Neural crest cell (in vitro differentiated cells): ENCODE measurements around the gene ST6GAL2. TPM values are rescaled to one million over a fixed set of nuclear protein-coding genes. Genes with fewer than 3 reads are reported as not detected.

Experiments used
- DNase-seq: peaks from one replicate; pipeline ENCODE4 v3.0.0; 2021; ENCODE audit warnings: low read depth, mixed read lengths, low spot score
- H3K27ac Mint-ChIP-seq: one replicate; pipeline ENCODE4 v1.8.0; 2021; ENCODE audit warnings: mild to moderate bottlenecking, mixed read lengths; ENCODE audit not compliant: unreplicated experiment
- H3K27me3 Mint-ChIP-seq: 2 replicates; pipeline ENCODE4 v1.8.0; 2021; ENCODE audit warnings: low read depth, mild to moderate bottlenecking, mixed read lengths
- H3K36me3 Mint-ChIP-seq: 2 replicates; pipeline ENCODE4 v1.8.0; 2021; ENCODE audit warnings: low read depth, mild to moderate bottlenecking, mixed read lengths
- H3K4me1 Mint-ChIP-seq: 2 replicates; pipeline ENCODE4 v1.8.0; 2021; ENCODE audit warnings: mixed read lengths
- H3K4me3 Mint-ChIP-seq: one replicate; pipeline ENCODE4 v1.8.0; 2021; ENCODE audit warnings: mild to moderate bottlenecking, mixed read lengths
- H3K9me3 Mint-ChIP-seq: 2 replicates; pipeline ENCODE4 v1.8.0; 2021; ENCODE audit warnings: mixed read lengths
- total RNA-seq: library from RNA; stranded (reverse); gene quantifications from 2 replicates; pipeline ENCODE4 v1.2.1, GENCODE V29; 2021
- TF ChIP-seq, protein P1 (sequence below): fragments of 200-600 bp; sonication (generic); conservative IDR thresholded peaks from 2 replicates; pipeline ENCODE4 v1.5.0; 2021; ENCODE audit warnings: antibody characterized with exemption, mild to moderate bottlenecking

The ST6GAL2 gene
- total RNA-seq, 1 donor from 2014 or later = 9.7 TPM

DNA sequence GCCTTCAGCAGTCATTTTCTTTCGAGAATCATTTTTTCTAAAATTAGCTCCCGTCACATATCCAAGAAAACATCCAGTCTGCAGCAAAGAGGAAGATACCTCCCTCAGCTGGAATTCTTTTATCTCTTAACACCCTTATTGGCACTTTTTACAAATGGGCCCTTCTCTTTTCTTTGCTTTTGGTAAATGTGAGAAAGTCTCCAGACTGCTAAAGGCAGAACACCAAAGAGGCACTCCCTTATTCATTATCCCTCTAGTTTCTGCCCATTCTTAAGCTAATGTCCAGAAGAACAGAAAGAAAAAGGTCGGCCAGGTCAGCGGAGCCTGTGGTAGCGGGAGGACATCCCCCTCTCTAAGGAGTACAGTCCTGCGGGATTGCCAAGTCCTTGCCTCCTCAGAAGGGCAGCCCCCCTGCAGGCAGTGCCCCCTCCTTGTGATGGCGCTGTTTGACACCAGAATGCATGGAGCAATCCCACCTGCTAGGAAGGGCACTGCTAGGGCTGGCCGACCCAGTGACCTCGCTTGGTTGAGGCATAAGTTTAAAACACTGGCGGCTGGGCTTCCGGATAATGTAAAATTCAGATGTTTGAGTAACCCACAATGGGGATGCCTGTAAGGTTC is 34.0 kb downstream of the ST6GAL2 start:
- H3K9me3 Mint-ChIP-seq = no peaks in the 10 kb centered on the region
- no peaks in the 10 kb centered on the region for H3K36me3 Mint-ChIP-seq
- peak overlapping the region; percentile 41 for H3K4me3 Mint-ChIP-seq
- DNase-seq = peak; percentile 16
- TF ChIP-seq, protein P1, sequence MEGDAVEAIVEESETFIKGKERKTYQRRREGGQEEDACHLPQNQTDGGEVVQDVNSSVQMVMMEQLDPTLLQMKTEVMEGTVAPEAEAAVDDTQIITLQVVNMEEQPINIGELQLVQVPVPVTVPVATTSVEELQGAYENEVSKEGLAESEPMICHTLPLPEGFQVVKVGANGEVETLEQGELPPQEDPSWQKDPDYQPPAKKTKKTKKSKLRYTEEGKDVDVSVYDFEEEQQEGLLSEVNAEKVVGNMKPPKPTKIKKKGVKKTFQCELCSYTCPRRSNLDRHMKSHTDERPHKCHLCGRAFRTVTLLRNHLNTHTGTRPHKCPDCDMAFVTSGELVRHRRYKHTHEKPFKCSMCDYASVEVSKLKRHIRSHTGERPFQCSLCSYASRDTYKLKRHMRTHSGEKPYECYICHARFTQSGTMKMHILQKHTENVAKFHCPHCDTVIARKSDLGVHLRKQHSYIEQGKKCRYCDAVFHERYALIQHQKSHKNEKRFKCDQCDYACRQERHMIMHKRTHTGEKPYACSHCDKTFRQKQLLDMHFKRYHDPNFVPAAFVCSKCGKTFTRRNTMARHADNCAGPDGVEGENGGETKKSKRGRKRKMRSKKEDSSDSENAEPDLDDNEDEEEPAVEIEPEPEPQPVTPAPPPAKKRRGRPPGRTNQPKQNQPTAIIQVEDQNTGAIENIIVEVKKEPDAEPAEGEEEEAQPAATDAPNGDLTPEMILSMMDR = no peak
- peaks cover 61% of the 10 kb centered on the region for H3K4me1 Mint-ChIP-seq
- H3K27ac Mint-ChIP-seq = no peak overlapping the region
- H3K27me3 Mint-ChIP-seq = no peaks in the 10 kb centered on the region

DNA sequence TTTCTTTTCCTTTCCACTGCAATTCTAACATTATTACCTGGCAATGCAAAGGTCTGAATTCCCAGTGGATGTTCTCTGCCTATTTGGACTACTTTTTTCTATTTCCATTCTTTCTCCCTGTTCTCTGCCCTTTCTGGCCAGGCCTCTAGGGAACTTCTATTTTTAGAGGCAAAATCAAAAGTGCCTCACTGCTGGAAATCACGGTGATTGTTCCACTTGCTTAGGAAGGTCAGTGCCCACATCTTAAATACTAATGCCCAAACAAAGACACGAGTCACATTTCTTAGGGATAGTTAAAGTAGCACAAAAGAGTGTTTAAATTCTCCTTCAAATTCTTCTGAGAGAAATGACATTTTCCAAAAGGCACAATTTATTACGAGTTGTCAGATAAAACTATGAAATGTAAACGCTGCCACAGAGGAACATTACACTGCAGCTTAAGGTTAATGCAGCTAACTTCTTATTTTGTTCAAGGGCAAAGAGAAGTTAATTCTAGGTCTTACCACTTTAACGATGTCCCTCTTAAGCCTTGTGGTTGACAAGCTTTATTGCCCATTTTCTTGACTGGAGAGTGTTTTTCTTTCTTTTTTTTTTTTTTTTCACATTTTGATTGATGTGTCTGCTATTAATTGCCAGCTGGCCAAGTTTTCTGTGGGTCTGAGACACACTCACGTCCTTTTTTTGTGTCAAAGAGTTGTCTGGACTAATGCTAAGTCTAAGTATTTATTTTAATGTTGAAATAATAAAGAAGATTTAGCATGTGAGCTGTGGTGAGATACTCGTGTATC is 34.7 kb downstream of the ST6GAL2 start:
- DNase-seq = no peak
- peaks cover 61% of the 10 kb centered on the region for H3K4me1 Mint-ChIP-seq
- H3K27ac Mint-ChIP-seq = no peak overlapping the region
- peak overlapping the region; percentile 35 for H3K4me3 Mint-ChIP-seq
- no peaks in the 10 kb centered on the region for H3K36me3 Mint-ChIP-seq
- TF ChIP-seq, protein P1 = no peak
- no peaks in the 10 kb centered on the region for H3K27me3 Mint-ChIP-seq
- H3K9me3 Mint-ChIP-seq = no peaks in the 10 kb centered on the region

DNA sequence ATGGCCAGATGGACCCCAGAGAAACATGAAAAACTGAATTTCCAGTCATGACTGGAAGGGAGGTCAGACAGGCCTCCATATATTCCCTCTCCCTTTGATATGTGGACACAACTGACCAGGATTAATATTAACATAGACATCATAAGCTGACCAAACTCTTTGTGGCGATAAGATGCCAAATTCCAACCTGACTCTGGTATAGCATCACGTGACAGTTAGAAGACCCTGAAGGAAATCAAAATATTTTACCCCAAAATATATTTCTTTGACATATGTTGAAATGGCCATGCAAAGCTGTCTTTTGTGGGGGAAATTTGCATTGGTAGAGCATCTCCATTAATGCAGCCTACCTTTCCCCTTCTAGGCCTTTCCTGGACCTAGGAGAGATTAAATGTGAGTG is 36.7 kb downstream of the ST6GAL2 start:
- Mint-ChIP-seq H3K9me3 (no peaks in the 10 kb centered on the region), H3K4me3 (no peak overlapping the region), H3K27ac (peak overlapping the region; percentile 43), H3K36me3 (no peaks in the 10 kb centered on the region), H3K27me3 (no peaks in the 10 kb centered on the region), H3K4me1 (peaks cover 54% of the 10 kb centered on the region)
- DNase-seq = no peak
- TF ChIP-seq, protein P1 = no peak

DNA sequence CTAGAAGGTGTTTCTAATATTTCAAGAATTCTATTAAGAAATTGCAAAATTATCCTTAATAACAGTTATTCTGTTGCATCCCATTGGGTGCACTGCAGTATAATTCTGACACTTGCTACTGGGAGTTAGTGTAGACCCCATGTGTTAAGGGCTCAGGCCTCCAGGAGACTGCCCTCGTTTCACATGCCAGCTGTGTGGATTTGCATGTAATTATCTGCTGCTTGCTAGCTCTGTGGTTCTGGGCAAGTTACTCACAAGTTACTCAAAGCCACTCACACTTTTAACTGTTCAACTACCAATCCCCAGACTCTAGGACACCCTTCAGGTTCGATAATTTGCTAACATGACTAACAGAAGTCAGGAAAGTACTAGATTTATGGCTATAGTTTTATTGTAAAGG is 38.6 kb downstream of the ST6GAL2 start:
- no peaks in the 10 kb centered on the region for H3K36me3 Mint-ChIP-seq
- TF ChIP-seq, protein P1 = no peak
- no peak for DNase-seq
- H3K9me3 Mint-ChIP-seq = no peaks in the 10 kb centered on the region
- peaks cover 43% of the 10 kb centered on the region for H3K4me1 Mint-ChIP-seq
- H3K27ac Mint-ChIP-seq = no peak overlapping the region
- H3K27me3 Mint-ChIP-seq = no peaks in the 10 kb centered on the region
- no peak overlapping the region for H3K4me3 Mint-ChIP-seq

DNA sequence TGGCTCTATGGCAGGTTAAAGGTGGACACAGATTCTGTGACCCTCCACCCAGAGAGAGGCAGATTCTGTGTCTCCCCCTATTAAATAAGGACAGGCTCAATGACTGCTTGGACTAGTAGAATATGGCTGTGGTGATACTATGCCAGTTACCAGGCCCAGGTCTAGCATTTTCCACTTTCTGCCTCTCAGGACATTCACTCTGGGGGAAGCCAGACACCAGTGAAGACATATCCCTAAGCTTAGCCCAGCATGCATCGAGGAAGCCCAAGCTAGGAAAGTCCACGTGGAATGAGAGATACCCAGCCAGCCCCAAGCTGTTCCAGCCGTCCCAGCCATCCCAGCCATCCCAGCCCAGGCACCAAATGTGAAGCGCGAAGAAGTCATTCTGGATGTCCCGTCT is 40.3 kb downstream of the ST6GAL2 start:
- H3K4me1 Mint-ChIP-seq = peaks cover 27% of the 10 kb centered on the region
- peak overlapping the region; percentile 19 for H3K27ac Mint-ChIP-seq
- no peaks in the 10 kb centered on the region for H3K36me3 Mint-ChIP-seq
- H3K9me3 Mint-ChIP-seq = no peaks in the 10 kb centered on the region
- TF ChIP-seq, protein P1 = no peak
- DNase-seq = no peak
- H3K27me3 Mint-ChIP-seq = no peaks in the 10 kb centered on the region
- H3K4me3 Mint-ChIP-seq = no peak overlapping the region
